Activated CD4-positive, alpha-beta T cell treated with anti-CD3 and anti-CD28 coated beads, Interleukin-2, amount 50 U/mL, for 4 hours (primary cell): ENCODE measurements around the gene PLPP3.

Experiments
- DNase-seq, 2 experiments: peaks; one replicate each; pipeline ENCODE4 v3.0.0-alpha.2; 2020

Gene PLPP3

GRCh38 chr1:56575865-56576264 is 3.5 kb downstream of the PLPP3 start:
- no peak for DNase-seq

DNA sequence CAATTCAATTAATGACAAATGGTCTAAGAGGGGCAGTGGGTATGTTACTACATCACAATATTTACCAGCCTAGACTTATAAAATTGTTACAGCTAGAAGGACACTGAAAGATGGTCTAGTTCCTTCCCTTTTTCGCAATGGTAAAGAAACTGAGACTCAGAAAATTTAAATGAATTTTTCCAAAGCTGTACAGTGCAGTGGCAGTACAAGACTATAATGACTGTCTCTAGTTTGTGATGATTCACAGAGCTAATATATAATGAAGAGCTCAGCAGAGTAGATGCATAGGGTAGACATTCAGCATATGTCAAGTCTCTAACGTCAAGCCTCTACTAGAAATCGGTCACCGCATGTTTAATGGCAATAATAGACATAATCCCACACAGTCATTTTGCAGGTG is 4.6 kb downstream of the PLPP3 start:
- DNase-seq = no peak

DNA sequence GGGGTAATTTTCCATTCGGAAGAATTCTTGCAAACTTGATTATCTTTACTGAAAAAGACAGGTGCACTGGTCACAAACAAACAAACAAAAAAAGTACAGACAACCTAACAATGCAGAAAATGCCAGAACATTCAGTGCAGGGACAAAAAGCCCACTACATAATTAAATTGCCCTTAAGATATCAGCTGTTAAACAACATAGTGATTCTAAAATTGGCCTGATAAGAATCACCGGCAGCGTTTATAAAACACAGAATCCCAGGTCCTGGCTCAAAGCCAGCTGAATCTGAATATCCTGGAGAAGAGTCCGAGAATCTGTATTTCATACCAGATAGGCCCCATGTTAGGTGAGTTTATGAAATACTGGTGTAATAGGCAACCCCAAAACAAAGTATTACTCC is 6.1 kb downstream of the PLPP3 start:
- no peak for DNase-seq

- DNase-seq = no peak
Measured at GRCh38 chr1:56572334-56573050, 6.9 kb downstream of the PLPP3 start.

DNA sequence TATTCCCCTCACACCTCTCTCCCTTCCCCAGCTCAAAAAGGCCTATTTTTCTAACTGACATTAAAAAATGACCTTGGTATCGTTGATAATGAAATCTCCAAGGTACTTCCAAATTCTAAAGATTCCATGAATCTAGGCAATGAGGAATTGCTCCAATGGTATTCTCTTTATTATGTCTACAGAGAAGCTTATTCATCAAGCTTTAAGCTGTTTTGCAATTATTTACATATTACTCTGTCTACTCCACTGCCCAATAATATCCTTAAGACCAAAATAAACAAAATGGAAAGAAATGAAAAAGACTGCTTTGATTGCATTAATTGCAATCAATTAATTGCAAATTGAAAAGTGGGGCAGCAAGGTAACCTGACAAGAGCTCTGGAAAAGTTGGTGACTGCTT is 7.9 kb downstream of the PLPP3 start:
- DNase-seq = no peak

DNA sequence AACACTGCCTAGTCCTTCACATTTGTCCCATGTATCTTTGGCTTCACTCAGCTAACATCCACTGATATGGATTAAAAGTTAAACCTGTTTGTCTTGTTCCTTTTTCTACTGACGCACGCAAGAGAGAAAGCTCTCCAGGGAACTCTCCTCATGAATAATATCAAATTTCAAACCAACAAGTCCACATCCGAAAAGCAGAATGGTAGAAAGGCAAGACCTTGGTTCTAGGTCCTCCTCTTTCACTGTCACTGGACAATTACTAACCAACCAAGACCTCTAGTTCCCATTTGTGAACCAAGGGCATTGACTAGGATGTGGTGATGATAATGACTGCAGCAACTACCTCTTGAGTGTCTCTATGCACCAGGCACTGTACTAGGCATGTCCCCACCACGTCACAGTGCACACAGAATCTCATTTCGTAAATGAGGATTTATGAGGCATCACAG is 8.4 kb downstream of the PLPP3 start:
- DNase-seq = no peak

DNA sequence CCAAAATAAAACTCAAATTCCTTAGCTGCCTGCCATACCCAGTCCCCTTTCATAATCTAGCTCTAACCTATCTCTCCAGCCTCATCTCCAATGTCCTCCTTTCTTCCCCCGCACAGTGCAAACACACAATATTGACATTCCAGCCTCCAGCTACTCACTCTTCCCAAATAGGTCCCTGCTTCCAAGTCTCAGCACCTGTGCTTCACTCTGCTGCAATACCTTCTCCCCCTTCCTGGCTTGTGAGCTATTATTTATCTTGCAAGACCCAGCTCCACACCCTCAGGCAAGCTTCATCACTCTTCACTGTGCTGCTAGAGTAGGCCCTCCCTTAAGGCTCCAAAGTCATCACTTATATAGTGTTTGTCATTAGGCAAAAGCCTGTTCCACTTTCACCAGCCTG is 9.7 kb downstream of the PLPP3 start:
- DNase-seq = no peak

- DNase-seq = no peak
Measured at GRCh38 chr1:56566994-56567393, 12.4 kb downstream of the PLPP3 start.

GRCh38 chr1:56566061-56566744 is 13.2 kb downstream of the PLPP3 start:
- DNase-seq = no peak

DNA sequence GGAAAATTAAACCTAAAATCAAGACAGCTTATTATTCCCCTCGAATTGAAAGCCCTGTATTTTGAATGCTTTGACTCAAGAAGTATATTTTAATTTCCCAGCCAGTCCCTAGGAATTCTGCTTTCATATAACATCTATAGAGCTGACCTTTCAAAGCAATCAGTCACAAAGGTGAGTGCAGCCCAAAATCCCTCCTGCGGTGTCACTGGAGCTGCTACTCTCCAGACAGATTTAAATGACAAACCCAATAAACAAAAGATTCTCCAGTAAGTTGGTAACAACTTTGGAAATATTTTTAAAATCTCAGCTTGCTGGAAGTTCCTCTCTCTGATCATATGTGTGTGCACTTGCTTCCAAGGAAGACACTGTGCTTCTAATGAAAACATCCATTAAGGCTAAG is 14.7 kb downstream of the PLPP3 start:
- no peak for DNase-seq

GRCh38 chr1:56563568-56563967 is 15.8 kb downstream of the PLPP3 start:
- no peak for DNase-seq

DNA sequence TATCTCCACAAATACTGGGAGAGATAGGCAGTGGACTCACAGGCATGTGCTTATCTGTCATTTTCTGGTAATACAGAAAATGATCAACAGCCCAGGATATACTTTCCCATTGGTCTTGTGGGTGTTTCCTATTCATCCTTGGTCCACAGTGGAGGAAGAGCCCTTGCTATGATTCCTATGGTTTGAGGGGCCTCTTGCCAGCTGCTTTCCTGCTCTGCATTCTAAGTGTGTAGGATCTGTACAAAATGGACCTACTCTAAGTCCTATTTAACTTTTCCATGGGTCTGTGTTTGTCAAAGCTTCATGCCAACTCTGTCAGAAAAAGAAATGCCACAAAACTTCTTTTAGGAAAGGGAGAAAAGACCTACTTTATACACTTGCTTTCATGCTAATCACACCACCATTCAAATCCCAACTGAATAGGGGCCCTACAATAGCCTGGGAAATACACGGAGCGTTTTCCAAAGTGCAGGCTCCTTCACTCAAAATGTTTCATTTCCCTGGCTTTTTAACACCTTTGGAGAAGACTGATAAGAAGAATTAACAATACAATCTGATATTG is 16.4 kb downstream of the PLPP3 start:
- DNase-seq = no peak

- DNase-seq = no peak
Measured at GRCh38 chr1:56561227-56562019, 17.9 kb downstream of the PLPP3 start.

DNA sequence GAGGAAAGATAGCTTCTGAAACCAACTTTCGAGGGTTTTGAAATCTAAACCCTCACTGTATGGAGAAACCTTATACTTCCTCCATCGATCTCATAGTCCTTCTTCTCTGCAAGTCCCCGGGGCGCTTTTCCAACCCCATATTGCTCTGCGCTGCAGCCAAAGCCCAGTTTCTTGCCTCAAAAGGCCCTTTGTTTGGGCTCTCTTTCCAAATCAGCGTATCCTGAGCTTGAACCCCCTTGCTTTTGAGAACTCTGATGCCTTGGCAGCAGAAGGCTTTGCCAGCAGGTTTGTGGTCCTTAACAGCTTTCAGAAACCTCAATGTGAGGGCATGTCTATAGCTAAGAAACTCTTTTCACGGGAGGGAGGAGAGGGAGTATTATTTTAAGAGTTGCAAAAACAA is 21.6 kb downstream of the PLPP3 start:
- DNase-seq = no peak

GRCh38 chr1:56555448-56555847 is 23.9 kb downstream of the PLPP3 start:
- DNase-seq = no peak

GRCh38 chr1:56553046-56553445 is 26.3 kb downstream of the PLPP3 start:
- DNase-seq = no peak

GRCh38 chr1:56552349-56552748 is 27.0 kb downstream of the PLPP3 start:
- no peak for DNase-seq

GRCh38 chr1:56551691-56552090 is 27.7 kb downstream of the PLPP3 start:
- no peak for DNase-seq

GRCh38 chr1:56550859-56551188 is 28.5 kb downstream of the PLPP3 start:
- no peak for DNase-seq

DNA sequence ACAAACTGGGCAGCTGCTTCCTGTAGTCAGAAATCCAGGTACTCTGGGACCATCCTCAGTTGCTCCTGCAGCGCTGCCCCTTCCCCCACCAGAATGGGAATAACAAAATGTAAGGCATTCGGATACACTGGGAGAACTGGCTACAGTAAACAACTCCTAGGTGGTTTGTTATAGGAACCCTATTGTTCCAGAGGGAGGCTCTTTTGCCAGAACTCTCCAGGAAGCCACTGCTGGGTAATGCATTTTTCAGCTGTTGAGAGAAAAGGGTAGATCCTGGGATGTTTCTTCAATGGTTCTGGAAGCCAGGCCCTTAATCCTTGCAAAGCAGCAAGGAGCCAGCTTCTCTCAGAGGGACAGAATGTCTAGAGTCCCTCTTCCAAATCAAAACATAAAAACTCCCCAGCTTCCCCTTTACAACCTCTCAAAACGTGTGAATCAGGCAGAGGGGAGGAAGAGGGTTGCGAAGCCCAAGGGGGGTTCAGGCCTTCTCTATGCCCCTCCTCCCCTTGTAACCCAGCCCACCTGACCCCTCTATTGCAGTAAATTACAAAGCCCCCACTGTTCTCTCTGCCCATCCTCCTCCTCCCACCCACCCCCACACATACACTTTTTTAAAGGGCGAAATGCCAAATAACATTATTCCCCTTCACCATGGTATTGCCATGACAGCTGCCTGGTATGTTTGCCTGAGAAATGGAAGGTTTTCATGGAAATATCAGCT is 29.1 kb downstream of the PLPP3 start:
- no peak for DNase-seq

- no peak for DNase-seq
Measured at GRCh38 chr1:56548571-56548970, 30.8 kb downstream of the PLPP3 start.

DNA sequence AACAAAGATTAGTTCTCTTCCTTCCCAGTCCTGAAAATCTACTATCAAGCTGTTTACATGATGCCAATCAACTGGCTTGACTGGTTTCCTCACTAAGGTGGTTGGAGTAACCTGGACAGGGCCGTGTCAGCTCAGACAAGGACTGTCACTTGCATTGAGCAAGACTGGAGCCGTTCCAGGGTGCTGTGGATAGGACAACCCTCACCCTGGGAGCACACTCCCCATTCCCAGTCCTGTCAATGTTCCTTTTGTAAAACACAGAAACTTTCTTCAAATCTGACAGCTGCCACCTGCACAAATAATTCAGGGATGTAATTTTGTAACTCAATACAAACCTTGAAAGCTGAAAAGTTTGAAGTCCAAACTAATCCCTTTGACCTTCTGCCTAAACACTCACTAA is 31.4 kb downstream of the PLPP3 start:
- no peak for DNase-seq

DNA sequence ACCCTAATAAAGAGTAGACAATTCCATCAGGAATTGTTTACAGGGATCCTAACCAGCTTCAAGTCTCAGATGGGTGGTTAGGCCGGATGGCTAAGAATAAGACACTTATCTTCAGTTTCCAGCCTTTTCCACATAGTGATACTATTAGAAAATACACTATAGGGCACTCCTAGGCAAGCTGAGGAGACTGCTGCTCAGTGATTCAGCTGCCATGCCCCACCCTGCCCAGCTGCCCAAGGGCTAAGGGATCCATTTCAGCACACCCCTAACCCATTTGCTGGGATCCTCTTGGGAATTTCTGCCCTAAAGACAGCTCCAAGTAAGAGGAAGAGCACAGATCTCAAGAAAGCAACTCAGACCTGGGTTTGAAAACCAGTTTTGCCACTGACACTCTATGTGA is 31.9 kb downstream of the PLPP3 start:
- no peak for DNase-seq
